Fibroblast of lung (primary cell): ENCODE results near the gene CTNNA2. TPM values are rescaled to one million over a fixed set of nuclear protein-coding genes. Genes with fewer than 3 reads are reported as not detected.

Experiments used
- DNase-seq, 2 donors: peaks; one replicate each; pipeline versions ENCODE4 v3.0.0 to v3.0.0-alpha.2; 2010; ENCODE audit warnings: low read depth in 2 of 2
- H2AFZ ChIP-seq: 2 replicates; pipeline ENCODE4 v1.5.1; 2012; ENCODE audit warnings: low read length, control low read depth, inconsistent platforms
- H3K27ac ChIP-seq: 2 replicates; pipeline ENCODE4 v1.5.1; 2011; ENCODE audit warnings: low read length, control low read depth; ENCODE audit not compliant: insufficient read depth
- H3K27me3 ChIP-seq: 2 replicates; pipeline ENCODE4 v1.5.1; 2011; ENCODE audit warnings: mild to moderate bottlenecking, low read length; ENCODE audit not compliant: control insufficient read depth, insufficient read depth
- H3K36me3 ChIP-seq: 2 replicates; pipeline ENCODE4 v1.5.1; 2011; ENCODE audit warnings: low read length; ENCODE audit not compliant: control insufficient read depth, insufficient read depth
- H3K4me1 ChIP-seq: 2 replicates; pipeline ENCODE4 v1.5.1; 2011; ENCODE audit warnings: low read length; ENCODE audit not compliant: control insufficient read depth, insufficient read depth; ENCODE audit errors: extremely low read depth
- H3K4me2 ChIP-seq: 2 replicates; pipeline ENCODE4 v1.5.1; 2011; ENCODE audit warnings: low read length, control low read depth; ENCODE audit not compliant: insufficient read depth; ENCODE audit errors: extremely low read depth
- H3K4me3 ChIP-seq, 4 experiments: fragments of 200-600 bp in 1 of 4; sonication (generic) in 1 of 4; replicated peaks in 1 of 4; 2 replicates each; pipeline ENCODE4 v1.5.1; 2011 to 2016; ENCODE audit warnings: low read length in 4 of 4, low read depth in 3 of 4, mild to moderate bottlenecking in 3 of 4, control low read depth in 2 of 4, inconsistent platforms in 1 of 4, mixed read lengths in 1 of 4; ENCODE audit not compliant: insufficient read depth in 1 of 4; ENCODE audit errors: control extremely low read depth in 1 of 4
- H3K79me2 ChIP-seq: 2 replicates; pipeline ENCODE4 v1.5.1; 2012; ENCODE audit warnings: mild to moderate bottlenecking, low read length, inconsistent platforms; ENCODE audit not compliant: control insufficient read depth, insufficient read depth
- H3K9ac ChIP-seq: 2 replicates; pipeline ENCODE4 v1.5.1; 2011; ENCODE audit warnings: mild to moderate bottlenecking, low read length, control low read depth; ENCODE audit not compliant: insufficient read depth
- H3K9me3 ChIP-seq: 2 replicates; pipeline ENCODE4 v1.5.1; 2012; ENCODE audit warnings: low read depth, low read length; ENCODE audit not compliant: control insufficient read depth, insufficient read depth
- H4K20me1 ChIP-seq: 2 replicates; pipeline ENCODE4 v1.5.1; 2011; ENCODE audit warnings: low read length; ENCODE audit not compliant: control insufficient read depth, insufficient read depth; ENCODE audit errors: extremely low read depth
- CTCF ChIP-seq, 2 donors: IDR thresholded peaks in 1 of 2; conservative IDR thresholded peaks in 1 of 2; 1 replicate in 1 of 2; 2 replicates in 1 of 2; pipeline ENCODE4 v1.5.1; 2011 to 2012; ENCODE audit warnings: low read length in 2 of 2, control low read depth in 1 of 2, inconsistent platforms in 1 of 2, low read depth in 1 of 2, mild to moderate bottlenecking in 1 of 2
- EZH2 ChIP-seq: IDR thresholded peaks from 2 replicates; pipeline ENCODE4 v1.5.1; 2012; ENCODE audit warnings: low read length, control low read depth, mild to moderate bottlenecking; ENCODE audit errors: missing control alignments
- polyA plus RNA-seq, 2 donors: library from polyadenylated mRNA; depleted of rRNA in 1 of 2; stranded (reverse) in 1 of 2; unstranded in 1 of 2; fragments of >200 nt; gene quantifications; 2 replicates each; pipeline ENCODE4 v1.2.1, GENCODE V29; 2011 to 2012; ENCODE audit warnings: missing spikeins in 1 of 2
- total RNA-seq: library from RNA; depleted of rRNA; stranded (reverse); fragments of >200 nt; gene quantifications from 2 replicates; pipeline ENCODE4 v1.2.1, GENCODE V29; 2014

The CTNNA2 gene
- total and polyA plus RNA-seq, 2 donors (not counting 1 experiment from before 2014, with no cell fraction given) = not detected

DNA sequence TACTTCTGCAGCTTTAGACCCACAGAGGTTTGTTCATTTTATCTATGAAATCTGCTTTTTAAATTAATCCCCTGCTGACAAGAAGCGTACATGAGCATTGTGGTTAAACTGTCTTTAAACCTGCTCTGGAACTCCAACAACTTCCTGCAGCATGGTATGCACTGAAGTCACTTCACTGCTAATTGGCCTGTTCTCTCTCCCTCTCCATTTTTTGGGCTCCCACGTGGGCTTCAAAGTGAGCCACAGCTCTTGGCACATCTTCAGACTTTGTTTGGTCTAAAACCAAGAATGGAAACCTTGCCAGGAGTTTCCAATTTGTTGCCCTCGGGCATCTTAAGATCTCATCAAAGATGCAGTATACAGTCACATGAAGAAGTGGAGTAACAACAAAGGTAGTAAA is 480.3 kb downstream of the CTNNA2 start:
- H3K27me3 ChIP-seq = no peaks in the 10 kb centered on the region
- no peaks in the 10 kb centered on the region for H3K9me3 ChIP-seq
- no peak overlapping the region for H2AFZ ChIP-seq
- H3K4me3 ChIP-seq = no peak overlapping the region
- peak in 1 of 2 donors; percentile 34 for DNase-seq
- no peaks in the 10 kb centered on the region for H3K4me1 ChIP-seq
- no peak for TF ChIP-seq EZH2
- no peak for TF ChIP-seq CTCF (conservative IDR thresholded peaks at IDR 0.05 in 1 of 2, IDR thresholded peaks at IDR 0.05 in 1 of 2; ENCODE audit: low read depth in 1 of 2, low read length in 2 of 2)
- H4K20me1 ChIP-seq = no peaks in the 10 kb centered on the region
- H3K27ac ChIP-seq = no peak overlapping the region
- H3K79me2 ChIP-seq = no peaks in the 10 kb centered on the region
- H3K4me2 ChIP-seq = no peak overlapping the region
- no peak overlapping the region for H3K9ac ChIP-seq
- H3K36me3 ChIP-seq = no peaks in the 10 kb centered on the region

DNA sequence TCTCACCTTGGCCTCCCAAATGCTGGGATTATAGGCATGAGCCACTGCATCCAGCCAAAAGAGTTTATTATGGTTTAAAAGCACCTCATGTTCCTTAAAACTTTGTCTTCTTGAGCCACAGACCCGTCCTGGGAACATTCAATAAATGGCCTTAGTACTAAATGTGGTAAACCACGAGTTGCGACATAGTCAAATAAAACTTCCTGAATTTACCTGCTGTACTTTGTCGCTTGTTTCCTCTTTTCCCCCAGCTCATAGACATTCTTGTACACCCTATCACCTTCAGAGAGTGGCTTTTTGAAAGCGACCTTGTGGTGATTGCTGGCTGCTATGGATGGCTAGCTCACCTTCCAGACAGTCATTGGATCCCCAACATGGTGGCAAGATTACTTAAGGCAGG is 481.3 kb downstream of the CTNNA2 start:
- TF ChIP-seq EZH2 = no peak
- TF ChIP-seq CTCF (conservative IDR thresholded peaks at IDR 0.05 in 1 of 2, IDR thresholded peaks at IDR 0.05 in 1 of 2; ENCODE audit: low read depth in 1 of 2, low read length in 2 of 2) = no peak
- DNase-seq = peak in 1 of 2 donors; percentile 20
- H3K27me3 ChIP-seq = no peaks in the 10 kb centered on the region
- no peaks in the 10 kb centered on the region for H4K20me1 ChIP-seq
- H3K36me3 ChIP-seq = no peaks in the 10 kb centered on the region
- H3K9ac ChIP-seq = no peak overlapping the region
- H3K4me1 ChIP-seq = no peaks in the 10 kb centered on the region
- no peaks in the 10 kb centered on the region for H3K79me2 ChIP-seq
- H3K4me2 ChIP-seq = no peak overlapping the region
- H3K9me3 ChIP-seq = no peaks in the 10 kb centered on the region
- no peak overlapping the region for H3K27ac ChIP-seq
- no peak overlapping the region for H2AFZ ChIP-seq
- H3K4me3 ChIP-seq = no peak overlapping the region

DNA sequence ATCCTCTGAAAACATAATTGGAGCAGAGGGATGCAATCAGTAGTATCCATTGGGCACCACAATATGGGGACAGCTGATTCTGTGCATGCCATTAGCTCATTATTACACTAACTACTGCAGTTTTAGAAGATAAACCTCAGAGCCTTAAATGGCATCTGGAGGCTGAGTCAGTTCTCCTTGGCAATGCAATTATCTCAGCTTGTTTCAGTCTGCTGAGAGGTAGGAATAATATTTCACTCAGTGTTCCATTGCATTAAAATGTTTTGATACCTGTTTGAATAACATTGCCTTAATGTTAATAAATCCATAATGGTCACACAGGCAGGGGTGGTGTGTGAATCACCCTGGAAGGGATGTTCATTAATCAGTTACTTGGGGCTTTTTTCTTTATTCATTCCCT is 482.1 kb downstream of the CTNNA2 start:
- Histone ChIP-seq H3K4me2 (no peak overlapping the region), H4K20me1 (no peaks in the 10 kb centered on the region), H3K4me1 (no peaks in the 10 kb centered on the region), H3K27ac (no peak overlapping the region), H3K36me3 (no peaks in the 10 kb centered on the region), H3K79me2 (no peaks in the 10 kb centered on the region), H3K4me3 (no peak overlapping the region), H3K9ac (no peak overlapping the region), H3K27me3 (no peaks in the 10 kb centered on the region), H3K9me3 (no peaks in the 10 kb centered on the region), H2AFZ (no peak overlapping the region)
- no peak for TF ChIP-seq EZH2
- TF ChIP-seq CTCF (conservative IDR thresholded peaks at IDR 0.05 in 1 of 2, IDR thresholded peaks at IDR 0.05 in 1 of 2; ENCODE audit: low read depth in 1 of 2, low read length in 2 of 2) = no peak
- DNase-seq = peak in 1 of 2 donors; percentile 5
